Measurements from ENCODE around the gene TGFB2. TPM values are rescaled to one million over a fixed set of nuclear protein-coding genes. Genes with fewer than 3 reads are reported as not detected.

TGFB2 gene
- total RNA-seq, 2 donors from 2014 or later: 0.27 to 4.6 TPM

- Histone ChIP-seq H3K27me3 (peaks cover 25% of the 10 kb centered on the region), H3K36me3 (no peaks in the 10 kb centered on the region), H3K27ac (peak overlapping the region; percentile 43), H3K4me3 (peak overlapping the region; percentile 40), H3K4me1 (no peaks in the 10 kb centered on the region), H3K9ac (ENCODE audit: low read depth in 2 of 2, low read length in 2 of 2) (peak overlapping the region in 1 of 2 donors; percentile 64), H3K9me3 (no peaks in the 10 kb centered on the region)
- TF ChIP-seq CTCF (IDR thresholded peaks at IDR 0.05): no peak
- DNase-seq: peak; percentile 30
- intact Hi-C loops (cut with DNase I): no loop called here
Measured at GRCh38 chr1:218345673-218346390, 696 bp downstream of the TGFB2 start.

GRCh38 chr1:218346391-218347204, 1.5 kb downstream of the TGFB2 start:
- no peak for DNase-seq
- no peaks in the 10 kb centered on the region for H3K9me3 ChIP-seq
- H3K27me3 ChIP-seq: peaks cover 25% of the 10 kb centered on the region
- H3K27ac ChIP-seq: peak overlapping the region; percentile 43
- intact Hi-C loops (cut with DNase I): no loop called here
- peak overlapping the region; percentile 6 to 29 for H3K9ac ChIP-seq (ENCODE audit: low read depth in 2 of 2, low read length in 2 of 2)
- no peaks in the 10 kb centered on the region for H3K4me1 ChIP-seq
- H3K4me3 ChIP-seq: peak overlapping the region; percentile 40
- no peak for TF ChIP-seq CTCF (IDR thresholded peaks at IDR 0.05)
- no peaks in the 10 kb centered on the region for H3K36me3 ChIP-seq

GRCh38 chr1:218347336-218347722, 2.2 kb downstream of the TGFB2 start:
- Histone ChIP-seq H3K36me3 (no peaks in the 10 kb centered on the region), H3K4me3 (peak overlapping the region; percentile 40), H3K4me1 (no peaks in the 10 kb centered on the region), H3K27ac (peak overlapping the region; percentile 8), H3K9me3 (no peaks in the 10 kb centered on the region), H3K9ac (ENCODE audit: low read depth in 2 of 2, low read length in 2 of 2) (peak overlapping the region; percentile 29 to 35), H3K27me3 (peaks cover 25% of the 10 kb centered on the region)
- DNase-seq: no peak
- no peak for TF ChIP-seq CTCF (IDR thresholded peaks at IDR 0.05)
- intact Hi-C loops (cut with DNase I): no loop called here

GRCh38 chr1:218347723-218348627, 2.8 kb downstream of the TGFB2 start:
- DNase-seq: no peak
- H3K27ac ChIP-seq: peak overlapping the region; percentile 8
- intact Hi-C loops (cut with DNase I): no loop called here
- peaks cover 25% of the 10 kb centered on the region for H3K27me3 ChIP-seq
- no peaks in the 10 kb centered on the region for H3K36me3 ChIP-seq
- no peak for TF ChIP-seq CTCF (IDR thresholded peaks at IDR 0.05)
- H3K9ac ChIP-seq (ENCODE audit: low read depth in 2 of 2, low read length in 2 of 2): no peak overlapping the region
- no peaks in the 10 kb centered on the region for H3K9me3 ChIP-seq
- H3K4me3 ChIP-seq: peak overlapping the region; percentile 40
- no peaks in the 10 kb centered on the region for H3K4me1 ChIP-seq

GRCh38 chr1:218348628-218349071, 3.5 kb downstream of the TGFB2 start:
- no peak overlapping the region for H3K9ac ChIP-seq (ENCODE audit: low read depth in 2 of 2, low read length in 2 of 2)
- peaks cover 25% of the 10 kb centered on the region for H3K27me3 ChIP-seq
- no peak overlapping the region for H3K4me3 ChIP-seq
- peak overlapping the region; percentile 33 for H3K27ac ChIP-seq
- no peaks in the 10 kb centered on the region for H3K9me3 ChIP-seq
- H3K4me1 ChIP-seq: no peaks in the 10 kb centered on the region
- intact Hi-C loops (cut with DNase I): no loop called here
- TF ChIP-seq CTCF (IDR thresholded peaks at IDR 0.05): no peak
- no peaks in the 10 kb centered on the region for H3K36me3 ChIP-seq
- no peak for DNase-seq

All from colonic mucosa (tissue), 4 donors.